GM10248 (cell line): ENCODE results near the gene COMP.

ENCODE experiments used
- CTCF ChIA-PET: fragments of 300-600 bp; sonication (Branson Sonifier 250); formaldehyde crosslinking; extraction: SDS; loops from one replicate; lab custom pipeline; 2021; ENCODE audit warnings: antibody characterized with exemption; lab: Yijun Ruan, JAX
- POLR2A ChIA-PET: fragments of 350-650 bp; sonication (Branson Sonifier 250); formaldehyde crosslinking; extraction: SDS; loops from one replicate; lab custom pipeline; 2020; ENCODE audit warnings: antibody characterized with exemption; lab: Yijun Ruan, JAX
- DNase-seq: peaks from one replicate; pipeline ENCODE4 v3.0.0; 2012; ENCODE audit errors: extremely low spot score
- TF ChIP-seq, protein P1 (sequence below): IDR thresholded peaks from 2 replicates; pipeline ENCODE4 v1.5.1; 2012; ENCODE audit warnings: mild to moderate bottlenecking, low read depth; ENCODE audit errors: extremely low read depth, missing control alignments, control extremely low read depth

The COMP gene

DNA sequence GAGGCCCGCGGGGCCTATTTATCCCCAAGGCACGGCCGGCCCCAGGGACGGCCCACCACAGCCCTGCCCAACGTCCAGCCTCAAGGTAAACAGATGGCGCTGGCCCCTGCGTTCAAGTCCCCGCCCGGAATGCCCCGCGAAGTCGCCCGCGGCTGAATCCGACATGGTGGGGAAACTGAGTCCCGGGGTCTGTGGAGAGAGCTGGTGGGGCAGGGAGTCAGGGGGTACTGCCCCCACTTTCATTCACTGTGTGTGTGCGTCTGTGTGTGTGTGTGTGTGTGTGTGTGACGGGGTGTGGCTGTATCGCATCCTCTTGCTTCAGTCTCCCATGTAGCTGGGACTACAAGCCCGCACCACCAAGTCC lies 192 bp upstream of the COMP start:
- TF ChIP-seq, protein P1, sequence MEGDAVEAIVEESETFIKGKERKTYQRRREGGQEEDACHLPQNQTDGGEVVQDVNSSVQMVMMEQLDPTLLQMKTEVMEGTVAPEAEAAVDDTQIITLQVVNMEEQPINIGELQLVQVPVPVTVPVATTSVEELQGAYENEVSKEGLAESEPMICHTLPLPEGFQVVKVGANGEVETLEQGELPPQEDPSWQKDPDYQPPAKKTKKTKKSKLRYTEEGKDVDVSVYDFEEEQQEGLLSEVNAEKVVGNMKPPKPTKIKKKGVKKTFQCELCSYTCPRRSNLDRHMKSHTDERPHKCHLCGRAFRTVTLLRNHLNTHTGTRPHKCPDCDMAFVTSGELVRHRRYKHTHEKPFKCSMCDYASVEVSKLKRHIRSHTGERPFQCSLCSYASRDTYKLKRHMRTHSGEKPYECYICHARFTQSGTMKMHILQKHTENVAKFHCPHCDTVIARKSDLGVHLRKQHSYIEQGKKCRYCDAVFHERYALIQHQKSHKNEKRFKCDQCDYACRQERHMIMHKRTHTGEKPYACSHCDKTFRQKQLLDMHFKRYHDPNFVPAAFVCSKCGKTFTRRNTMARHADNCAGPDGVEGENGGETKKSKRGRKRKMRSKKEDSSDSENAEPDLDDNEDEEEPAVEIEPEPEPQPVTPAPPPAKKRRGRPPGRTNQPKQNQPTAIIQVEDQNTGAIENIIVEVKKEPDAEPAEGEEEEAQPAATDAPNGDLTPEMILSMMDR, result no peak
- ChIA-PET POLR2A (interaction anchor here (0.6 kb wide), 1 partner anchor 107 kb away, joined by 4 read pairs; no protein-coding TSS in a partner anchor), CTCF (interaction anchor here (1.3 to 1.5 kb wide), 2 partner anchors 22 to 56 kb away, joined by 3 to 4 read pairs; no protein-coding TSS in a partner anchor)
- DNase-seq, result no peak

DNA sequence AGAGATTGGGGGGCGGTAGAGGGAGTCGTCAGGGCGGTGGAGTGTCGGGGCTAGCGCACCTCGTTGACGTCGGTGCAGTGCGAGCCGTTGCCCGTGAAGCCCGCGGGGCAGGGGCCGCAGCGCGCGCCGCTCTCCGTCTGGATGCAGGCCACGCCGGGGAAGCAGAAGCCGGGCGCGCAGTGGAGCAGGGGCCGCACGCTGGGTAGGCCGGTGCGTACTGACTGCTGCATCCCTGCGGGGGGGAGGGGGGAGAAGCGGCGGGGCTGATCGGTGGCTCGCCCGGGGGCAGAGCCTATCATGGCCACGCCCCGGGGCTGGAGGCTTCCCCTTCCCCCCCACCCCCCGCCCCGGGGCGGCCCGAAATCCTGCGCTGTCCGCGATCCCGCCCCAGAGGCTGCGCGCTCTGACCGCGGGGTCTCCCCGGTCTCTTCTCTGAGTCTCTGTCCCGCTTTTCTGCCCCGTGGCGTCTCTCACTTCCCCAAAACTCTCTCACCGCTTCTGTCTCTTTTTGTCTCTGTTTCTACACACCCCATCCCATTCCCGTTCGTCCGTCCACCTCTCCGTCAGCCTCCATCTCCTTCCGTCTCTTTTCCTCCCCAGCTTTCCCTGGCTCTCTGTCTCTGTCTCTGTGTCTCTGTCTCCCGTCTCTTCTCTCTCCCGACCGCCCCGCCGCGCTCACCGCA lies 1.1 kb downstream of the COMP start:
- peak; percentile 63 for DNase-seq
- TF ChIP-seq, protein P1, result no peak
- ChIA-PET POLR2A (no interaction called here), CTCF (no interaction called here)

DNA sequence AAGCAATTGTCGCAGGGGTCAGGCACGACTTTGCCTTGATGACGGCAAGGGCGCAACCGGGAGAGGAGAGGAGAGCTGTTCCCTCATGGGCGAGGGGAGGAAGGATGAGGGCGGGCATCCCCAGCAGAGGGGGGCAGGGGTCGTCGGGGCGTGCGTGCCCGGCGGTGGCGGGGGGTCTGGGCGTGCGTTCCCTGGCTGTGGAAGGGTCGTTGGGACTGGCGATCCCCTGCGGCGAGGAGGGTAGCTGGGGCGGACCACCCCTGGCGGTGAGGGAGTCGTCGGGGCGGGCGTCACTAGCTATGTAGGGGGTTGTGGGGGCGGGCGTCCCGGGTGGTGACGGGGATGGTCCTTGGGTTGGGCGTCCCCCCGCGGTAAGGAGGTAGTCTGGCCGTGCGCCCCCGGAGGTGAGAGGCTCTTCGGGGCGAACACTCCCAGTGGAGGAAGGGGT lies 1.7 kb downstream of the COMP start:
- TF ChIP-seq, protein P1, result no peak
- ChIA-PET CTCF (no interaction called here), POLR2A (no interaction called here)
- DNase-seq, result no peak

DNA sequence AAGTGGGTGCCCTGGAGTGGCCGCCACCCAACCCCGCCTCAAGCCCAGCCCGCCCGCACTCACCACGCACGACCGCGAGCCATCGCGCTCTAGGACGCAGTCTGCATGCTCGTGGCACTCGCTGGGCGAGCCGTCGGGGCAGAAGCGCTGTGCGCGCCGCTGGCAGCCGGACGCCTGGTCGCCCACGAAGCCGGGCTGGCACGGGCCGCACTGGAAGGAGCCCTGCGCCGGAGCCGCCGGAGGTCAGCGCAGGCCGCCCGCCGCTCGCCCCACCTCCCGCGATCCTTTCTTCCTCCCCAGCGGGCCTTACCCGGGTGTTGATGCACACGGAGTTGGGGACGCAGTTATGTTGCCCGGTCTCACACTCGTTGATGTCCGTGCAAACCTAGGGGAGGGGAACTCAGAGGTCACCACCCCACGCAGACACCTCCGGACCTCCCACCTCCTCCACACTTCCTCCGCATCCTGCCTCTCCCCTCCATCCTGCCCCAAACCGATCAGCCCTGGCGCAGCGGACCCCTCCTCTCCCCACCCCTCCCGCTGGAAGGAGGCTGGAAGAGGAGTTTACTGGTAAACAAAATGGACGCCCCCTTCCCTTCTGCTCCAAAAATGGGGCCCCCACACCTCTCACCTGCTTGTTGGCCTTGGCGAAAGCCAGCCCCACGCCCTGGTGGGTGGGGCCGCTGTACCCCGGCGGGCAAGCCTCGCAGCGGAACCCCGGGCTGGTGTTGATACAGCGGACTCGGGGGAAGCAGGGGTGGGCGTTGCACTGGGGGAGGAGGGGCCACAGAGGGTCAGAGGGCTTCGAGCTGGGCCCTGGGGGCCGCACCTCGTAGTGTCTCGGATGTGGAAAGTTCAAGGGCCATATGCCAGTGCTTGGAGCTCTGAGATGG lies 2.3 kb downstream of the COMP start:
- CTCF ChIA-PET, result no interaction called here
- POLR2A ChIA-PET, result no interaction called here
- DNase-seq, result no peak
- TF ChIP-seq, protein P1, result no peak

DNA sequence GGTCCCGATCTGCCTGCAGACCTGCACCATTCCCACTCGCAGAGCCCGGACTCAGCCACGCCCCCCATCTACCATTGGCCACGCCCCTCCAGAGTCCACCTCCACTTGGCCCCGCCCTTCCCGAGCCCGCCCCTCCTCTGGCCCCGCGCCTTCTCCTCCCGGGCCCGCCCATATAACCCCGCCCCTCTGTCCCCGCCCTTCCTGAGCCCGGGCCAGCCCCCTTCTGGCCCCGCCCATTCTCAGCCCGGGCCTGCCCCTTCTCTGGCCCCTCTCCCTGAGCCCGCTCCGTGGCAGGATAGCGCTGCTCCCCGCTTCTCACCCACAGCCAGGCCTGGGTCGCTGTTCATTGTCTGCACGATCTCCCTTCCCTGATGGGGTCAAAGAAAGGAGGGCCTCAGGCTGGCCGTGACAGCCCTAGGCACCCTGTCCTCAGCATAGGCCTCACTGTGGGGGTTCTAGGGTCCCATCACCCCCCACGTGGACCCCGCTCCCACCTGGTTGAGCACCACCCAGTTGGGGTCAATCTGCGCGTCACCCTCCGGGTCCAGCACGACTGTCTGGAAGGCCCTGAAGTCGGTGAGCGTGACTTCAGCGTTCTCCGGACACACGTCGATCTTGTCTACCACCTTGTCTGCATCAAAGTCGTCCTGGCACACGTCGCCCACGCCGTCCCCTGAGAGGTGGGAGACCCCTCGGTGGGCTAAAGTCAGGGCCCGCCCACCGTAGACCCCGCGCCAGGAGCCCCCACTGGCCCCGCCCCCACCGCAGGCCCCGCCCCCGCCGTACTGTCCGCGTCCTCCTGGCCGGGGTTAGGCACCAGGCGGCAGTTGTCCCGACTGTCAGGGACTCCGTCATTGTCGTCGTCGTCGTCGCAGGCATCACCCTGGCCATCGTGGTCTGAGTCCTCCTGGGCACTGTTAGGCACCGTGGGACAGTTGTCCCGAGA lies 5.7 kb downstream of the COMP start:
- DNase-seq, result peak; percentile 94
- TF ChIP-seq, protein P1, result no peak
- POLR2A ChIA-PET, result no interaction called here
- CTCF ChIA-PET, result interaction anchor here (1.2 kb wide), 1 partner anchor 46 kb away, joined by 3 read pairs; the partner anchor contains the start of gene UPF1

DNA sequence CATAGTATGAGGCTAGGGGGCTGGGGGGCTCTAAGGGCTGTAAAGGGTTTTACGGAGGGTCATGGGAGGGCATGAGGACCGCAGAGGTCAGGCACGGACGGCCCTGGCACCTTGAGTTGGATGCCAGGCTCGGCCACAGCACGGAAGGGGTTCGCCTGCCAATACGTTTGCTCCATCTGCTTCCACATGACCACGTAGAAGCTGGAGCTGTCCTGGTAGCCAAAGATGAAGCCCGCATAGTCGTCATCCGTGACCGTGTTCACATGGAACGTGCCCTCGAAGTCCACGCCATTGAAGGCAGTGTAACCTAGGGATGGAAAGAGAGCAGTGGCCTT lies 6.4 kb downstream of the COMP start:
- TF ChIP-seq, protein P1, result no peak
- no peak for DNase-seq
- POLR2A ChIA-PET, result no interaction called here
- CTCF ChIA-PET, result no interaction called here
